HepG2 (cell line): Measurements from ENCODE around the gene VWA7. TPM values are rescaled to one million over a fixed set of nuclear protein-coding genes. Genes with fewer than 3 reads are reported as not detected.
A peak's percentile ranks its signal among the peaks of the same experiment; 100 is the strongest.

ENCODE experiments used
- DPF2 ChIP-seq: sonication (generic); formaldehyde crosslinking; IDR thresholded peaks from 2 replicates; pipeline ENCODE4 v1.4.0; 2020; ENCODE audit warnings: mild to moderate bottlenecking, low read depth, missing genetic modification reagents, borderline replicate concordance
- EEA1 ChIP-seq: sonication (generic); formaldehyde crosslinking; IDR thresholded peaks from 2 replicates; pipeline ENCODE4 v1.5.1; 2020; ENCODE audit warnings: mild to moderate bottlenecking, missing genetic modification reagents, borderline replicate concordance
- EZH2 ChIP-seq: conservative IDR thresholded peaks from 2 replicates; pipeline ENCODE4 v1.6.1; 2012; ENCODE audit warnings: mild to moderate bottlenecking, low read depth, low read length, moderate library complexity
- GATAD2A ChIP-seq: IDR thresholded peaks from 2 replicates; pipeline ENCODE4 v1.6.1; 2016
- GTF3A ChIP-seq: sonication (generic); formaldehyde crosslinking; conservative IDR thresholded peaks from 2 replicates; pipeline ENCODE4 v1.4.0; 2020; ENCODE audit warnings: mild to moderate bottlenecking, missing genetic modification reagents
- KDM4B ChIP-seq: sonication (generic); formaldehyde crosslinking; IDR thresholded peaks from 2 replicates; pipeline ENCODE4 v1.4.0; 2020; ENCODE audit warnings: missing genetic modification reagents
- KDM6A ChIP-seq: IDR thresholded peaks from 2 replicates; pipeline ENCODE4 v1.6.1; 2016; ENCODE audit warnings: low read depth
- NONO ChIP-seq, 2 experiments: fragments of 450-650 bp in 1 of 2; sonication (generic) in 1 of 2; formaldehyde crosslinking in 1 of 2; IDR thresholded peaks in 1 of 2; conservative IDR thresholded peaks in 1 of 2; 2 replicates each; pipeline versions ENCODE4 v1.6.1 to v1.8.0; 2017 to 2022; ENCODE audit warnings: mild to moderate bottlenecking in 1 of 2, missing genetic modification reagents in 1 of 2, moderate library complexity in 1 of 2
- RARG ChIP-seq: sonication (generic); formaldehyde crosslinking; IDR thresholded peaks from 2 replicates; pipeline ENCODE4 v1.4.0; 2020; ENCODE audit warnings: low read depth, mild to moderate bottlenecking, missing genetic modification reagents
- RFX5 ChIP-seq: IDR thresholded peaks from 2 replicates; pipeline ENCODE4 v1.6.1; 2011; ENCODE audit warnings: low read depth, low read length, improper control_type of control experiment
- SAP130 ChIP-seq: IDR thresholded peaks from 2 replicates; pipeline ENCODE4 v1.6.1; 2016; ENCODE audit warnings: low read depth
- SIN3A ChIP-seq: IDR thresholded peaks from 2 replicates; pipeline ENCODE4 v1.6.1; 2011; ENCODE audit warnings: low read depth, mild to moderate bottlenecking, control low read depth, low read length, borderline replicate concordance
- TFDP2 ChIP-seq: sonication (generic); formaldehyde crosslinking; IDR thresholded peaks from 2 replicates; pipeline ENCODE4 v1.4.0; 2020; ENCODE audit warnings: missing genetic modification reagents
- ZBTB21 ChIP-seq: sonication (generic); formaldehyde crosslinking; IDR thresholded peaks from 2 replicates; pipeline ENCODE4 v1.4.0; 2020; ENCODE audit warnings: missing genetic modification reagents
- ZC3H13 ChIP-seq: sonication (generic); formaldehyde crosslinking; IDR thresholded peaks from 2 replicates; pipeline ENCODE4 v1.8.1; 2023; ENCODE audit warnings: mild to moderate bottlenecking, missing genetic modification reagents, moderate library complexity
- ZFY ChIP-seq: sonication (generic); formaldehyde crosslinking; IDR thresholded peaks from 2 replicates; pipeline ENCODE4 v1.4.0; 2020; ENCODE audit warnings: missing genetic modification reagents
- ZNF703 ChIP-seq: sonication (generic); formaldehyde crosslinking; IDR thresholded peaks from 2 replicates; pipeline ENCODE4 v1.5.1; 2020; ENCODE audit warnings: missing genetic modification reagents, mild to moderate bottlenecking, moderate library complexity, borderline replicate concordance
- ZSCAN31 ChIP-seq: sonication (generic); formaldehyde crosslinking; IDR thresholded peaks from 2 replicates; pipeline ENCODE4 v1.5.0; 2020; ENCODE audit warnings: low read depth, mild to moderate bottlenecking, missing genetic modification reagents
- polyA plus RNA-seq, 8 experiments: library from polyadenylated mRNA; depleted of rRNA in 3 of 8; stranded (reverse) in 7 of 8; unstranded in 1 of 8; fragments of >200 nt; fragmentation: Illumina TruSeq in 4 of 8; extraction: Trizol in 4 of 8; gene quantifications; 2 replicates each; pipeline versions ENCODE4 v1.2.1 to v1.2.3, GENCODE V29; 2011 to 2016; ENCODE audit warnings: low read depth in 4 of 8, missing spikeins in 1 of 8, mixed read lengths in 1 of 8; ENCODE audit not compliant: insufficient read depth in 1 of 8
- total RNA-seq, 5 experiments: library from RNA; depleted of rRNA; stranded (reverse); fragments of >200 nt; fragmentation: Illumina TruSeq; extraction: Trizol; gene quantifications; 2 replicates each; pipeline ENCODE4 v1.2.3, GENCODE V29; 2016; ENCODE audit warnings: low read depth in 1 of 5
- TF ChIP-seq, protein P1 (sequence below): sonication (generic); formaldehyde crosslinking; IDR thresholded peaks from 2 replicates; pipeline ENCODE4 v1.8.1; 2023; ENCODE audit warnings: mild to moderate bottlenecking, inconsistent platforms, moderate library complexity, missing genetic modification reagents, borderline replicate concordance
- TF ChIP-seq, protein P2 (sequence below): sonication (generic); formaldehyde crosslinking; IDR thresholded peaks from 2 replicates; pipeline ENCODE4 v1.8.1; 2023; ENCODE audit warnings: mild to moderate bottlenecking, moderate library complexity, missing genetic modification reagents
- TF ChIP-seq, protein P3 (sequence below): sonication (generic); formaldehyde crosslinking; IDR thresholded peaks from 2 replicates; pipeline ENCODE4 v1.4.0; 2020; ENCODE audit warnings: missing genetic modification reagents

The VWA7 gene
- total and polyA plus RNA-seq, 2 of the 13 experiments (the other 11 are each of a cell fraction or from before 2014, with no cell fraction given): 0.86 to 3.3 TPM

DNA sequence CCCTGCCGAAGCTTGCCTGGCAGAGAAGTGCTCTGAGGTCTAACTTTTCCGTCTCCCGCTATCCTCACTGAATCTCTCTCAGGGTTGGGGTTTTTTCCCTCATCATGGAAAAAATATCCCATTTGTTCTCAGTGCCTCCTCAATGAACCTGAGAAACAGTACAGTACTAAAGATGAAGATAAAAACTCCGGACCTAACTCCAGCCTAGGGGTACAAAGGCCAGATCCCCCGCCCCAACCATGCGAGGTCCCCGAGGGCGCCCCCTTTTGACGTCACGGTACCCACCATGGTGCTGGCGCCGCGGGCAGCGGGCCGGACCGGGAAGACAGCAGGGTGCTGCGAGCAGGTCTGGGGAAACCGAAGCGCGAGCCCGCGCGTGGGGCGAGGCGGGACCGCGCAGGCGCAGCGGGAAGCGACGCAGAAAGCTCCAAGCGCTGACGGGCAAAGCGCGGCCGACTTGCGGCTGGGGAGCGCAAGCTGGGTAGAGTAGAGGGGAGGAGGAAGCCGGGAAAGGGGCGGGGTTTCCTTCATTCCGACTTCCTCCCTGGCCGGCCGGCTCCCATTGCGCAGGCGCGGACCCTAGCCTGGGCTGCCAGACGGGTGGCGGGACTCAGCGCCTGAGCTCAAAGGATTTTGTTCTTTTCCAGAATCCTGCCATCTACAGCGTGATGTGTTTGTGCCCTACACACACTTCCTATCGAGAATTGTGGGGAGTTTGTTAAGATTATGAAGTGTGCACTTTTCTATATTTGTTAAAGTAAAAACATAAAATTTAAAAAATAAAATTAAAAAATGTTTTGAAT, 29.5 kb upstream of the VWA7 start, which contains the start of gene LSM2 (continued):
- TF ChIP-seq NONO (IDR thresholded peaks at IDR 0.05): no peak
- TF ChIP-seq NONO (CRISPR knock-in tag; conservative IDR thresholded peaks at IDR 0.05): peak; percentile 99
- TF ChIP-seq ZC3H13 (CRISPR knock-in tag): peak; percentile 93
- peak; percentile 74; the same call in 1 of the 2 replicates for TF ChIP-seq ZSCAN31 (CRISPR knock-in tag)
- peak; percentile 29; the same call in 1 of the 2 replicates for TF ChIP-seq KDM6A
- TF ChIP-seq, protein P1, sequence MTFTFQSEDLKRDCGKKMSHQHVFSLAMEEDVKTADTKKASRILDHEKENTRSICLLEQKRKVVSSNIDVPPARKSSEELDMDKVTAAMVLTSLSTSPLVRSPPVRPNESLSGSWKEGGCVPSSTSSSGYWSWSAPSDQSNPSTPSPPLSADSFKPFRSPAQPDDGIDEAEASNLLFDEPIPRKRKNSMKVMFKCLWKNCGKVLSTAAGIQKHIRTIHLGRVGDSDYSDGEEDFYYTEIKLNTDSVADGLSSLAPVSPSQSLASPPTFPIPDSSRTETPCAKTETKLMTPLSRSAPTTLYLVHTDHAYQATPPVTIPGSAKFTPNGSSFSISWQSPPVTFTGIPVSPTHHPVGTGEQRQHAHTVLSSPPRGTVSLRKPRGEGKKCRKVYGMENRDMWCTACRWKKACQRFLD: peak; percentile 84; the same call in 1 of the 2 replicates
- TF ChIP-seq GATAD2A (CRISPR knock-in tag): peak; percentile 76
- TF ChIP-seq ZBTB21: peak; percentile 87
- TF ChIP-seq ZNF703 (CRISPR knock-in tag): no peak
- TF ChIP-seq EEA1 (CRISPR knock-in tag): peak; percentile 83; the same call in 1 of the 2 replicates
- peak; percentile 93 for TF ChIP-seq ZFY (CRISPR knock-in tag)
- peak; percentile 98 for TF ChIP-seq SAP130 (CRISPR knock-in tag)
- TF ChIP-seq RFX5: 0 out of 2 replicates have a peak, but pooled peaks have one; percentile 6
- TF ChIP-seq DPF2 (CRISPR knock-in tag): 0 out of 2 replicates have a peak, but pooled peaks have one; percentile 44
- TF ChIP-seq, protein P2, sequence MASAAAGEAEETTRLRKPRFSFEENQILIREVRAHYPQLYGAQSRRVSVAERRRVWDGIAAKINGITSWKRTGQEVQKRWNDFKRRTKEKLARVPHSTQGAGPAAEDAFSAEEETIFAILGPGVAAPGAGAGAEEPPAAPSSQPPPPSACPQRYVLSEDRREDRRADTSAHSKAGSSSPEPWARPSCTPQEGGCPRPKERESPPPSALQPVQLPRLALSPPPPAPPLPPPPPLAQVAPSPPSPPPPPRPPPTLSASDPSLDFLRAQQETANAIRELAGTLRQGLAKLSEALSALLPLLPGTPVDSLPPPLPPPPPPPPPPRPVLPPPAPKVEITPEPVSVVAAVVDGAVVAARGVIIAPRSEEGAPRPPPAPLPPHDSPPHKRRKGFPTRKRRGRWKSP (CRISPR knock-in tag): peak; percentile 99
- peak; percentile 82; the same call in 1 of the 2 replicates for TF ChIP-seq SIN3A
- TF ChIP-seq RARG (CRISPR knock-in tag): no peak
- peak; percentile 97; the same call in 1 of the 2 replicates for TF ChIP-seq GTF3A
- peak; percentile 47 for TF ChIP-seq KDM4B (CRISPR knock-in tag)
- TF ChIP-seq EZH2: no peak
- peak; percentile 87 for TF ChIP-seq TFDP2 (CRISPR knock-in tag)
- TF ChIP-seq, protein P3, sequence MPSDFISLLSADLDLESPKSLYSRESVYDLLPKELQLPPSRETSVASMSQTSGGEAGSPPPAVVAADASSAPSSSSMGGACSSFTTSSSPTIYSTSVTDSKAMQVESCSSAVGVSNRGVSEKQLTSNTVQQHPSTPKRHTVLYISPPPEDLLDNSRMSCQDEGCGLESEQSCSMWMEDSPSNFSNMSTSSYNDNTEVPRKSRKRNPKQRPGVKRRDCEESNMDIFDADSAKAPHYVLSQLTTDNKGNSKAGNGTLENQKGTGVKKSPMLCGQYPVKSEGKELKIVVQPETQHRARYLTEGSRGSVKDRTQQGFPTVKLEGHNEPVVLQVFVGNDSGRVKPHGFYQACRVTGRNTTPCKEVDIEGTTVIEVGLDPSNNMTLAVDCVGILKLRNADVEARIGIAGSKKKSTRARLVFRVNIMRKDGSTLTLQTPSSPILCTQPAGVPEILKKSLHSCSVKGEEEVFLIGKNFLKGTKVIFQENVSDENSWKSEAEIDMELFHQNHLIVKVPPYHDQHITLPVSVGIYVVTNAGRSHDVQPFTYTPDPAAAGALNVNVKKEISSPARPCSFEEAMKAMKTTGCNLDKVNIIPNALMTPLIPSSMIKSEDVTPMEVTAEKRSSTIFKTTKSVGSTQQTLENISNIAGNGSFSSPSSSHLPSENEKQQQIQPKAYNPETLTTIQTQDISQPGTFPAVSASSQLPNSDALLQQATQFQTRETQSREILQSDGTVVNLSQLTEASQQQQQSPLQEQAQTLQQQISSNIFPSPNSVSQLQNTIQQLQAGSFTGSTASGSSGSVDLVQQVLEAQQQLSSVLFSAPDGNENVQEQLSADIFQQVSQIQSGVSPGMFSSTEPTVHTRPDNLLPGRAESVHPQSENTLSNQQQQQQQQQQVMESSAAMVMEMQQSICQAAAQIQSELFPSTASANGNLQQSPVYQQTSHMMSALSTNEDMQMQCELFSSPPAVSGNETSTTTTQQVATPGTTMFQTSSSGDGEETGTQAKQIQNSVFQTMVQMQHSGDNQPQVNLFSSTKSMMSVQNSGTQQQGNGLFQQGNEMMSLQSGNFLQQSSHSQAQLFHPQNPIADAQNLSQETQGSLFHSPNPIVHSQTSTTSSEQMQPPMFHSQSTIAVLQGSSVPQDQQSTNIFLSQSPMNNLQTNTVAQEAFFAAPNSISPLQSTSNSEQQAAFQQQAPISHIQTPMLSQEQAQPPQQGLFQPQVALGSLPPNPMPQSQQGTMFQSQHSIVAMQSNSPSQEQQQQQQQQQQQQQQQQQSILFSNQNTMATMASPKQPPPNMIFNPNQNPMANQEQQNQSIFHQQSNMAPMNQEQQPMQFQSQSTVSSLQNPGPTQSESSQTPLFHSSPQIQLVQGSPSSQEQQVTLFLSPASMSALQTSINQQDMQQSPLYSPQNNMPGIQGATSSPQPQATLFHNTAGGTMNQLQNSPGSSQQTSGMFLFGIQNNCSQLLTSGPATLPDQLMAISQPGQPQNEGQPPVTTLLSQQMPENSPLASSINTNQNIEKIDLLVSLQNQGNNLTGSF (CRISPR knock-in tag): no peak
